NCI-H1092 treated with DMSO at 0.1 percent for 48 hours (cell line): Measurements from ENCODE around the gene IGFL4.
A peak's percentile ranks its signal among the peaks of the same experiment; 100 is the strongest.
"Not testable (repeated sequence)": the region's sequence is repeated elsewhere in the genome, so short reads cannot be mapped to it uniquely, and the experiment has no call there.

ENCODE experiments used
- DNase-seq: peaks from one replicate; lab custom pipeline; 2025; lab: John Stamatoyannopoulos, UW

The IGFL4 gene

DNA sequence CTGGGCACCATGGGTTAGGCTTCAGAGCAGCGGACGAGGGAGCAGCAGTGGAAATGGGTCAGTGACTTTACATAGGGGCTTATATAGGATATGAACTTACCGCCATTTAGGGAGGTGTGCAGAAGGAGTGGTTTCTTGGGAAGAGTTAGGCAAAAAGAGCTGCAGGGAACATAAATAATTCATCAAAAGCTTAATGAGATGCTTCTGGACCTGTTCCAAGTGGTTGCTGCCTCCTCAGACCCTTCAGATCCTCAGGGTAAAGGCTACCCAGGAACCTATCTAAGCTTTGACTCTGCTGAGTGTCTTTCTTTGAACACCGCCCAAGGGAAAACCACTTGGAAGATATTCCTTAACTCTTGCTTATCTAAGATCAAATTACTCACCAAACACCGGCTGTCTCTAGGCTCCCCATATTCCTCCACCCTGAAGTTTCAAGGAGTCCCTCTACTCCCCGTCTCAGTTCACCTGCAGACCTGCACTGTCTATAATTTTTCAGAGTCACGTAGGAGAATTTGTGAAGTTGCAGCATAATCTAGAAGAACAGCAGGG, at the start of gene IGFL4:
TSS of gene IGFL4 (minus strand) at position 51 of the 549 bp plus-strand sequence. CDS start at position 11, 40 bp downstream.
- no peak for DNase-seq

DNA sequence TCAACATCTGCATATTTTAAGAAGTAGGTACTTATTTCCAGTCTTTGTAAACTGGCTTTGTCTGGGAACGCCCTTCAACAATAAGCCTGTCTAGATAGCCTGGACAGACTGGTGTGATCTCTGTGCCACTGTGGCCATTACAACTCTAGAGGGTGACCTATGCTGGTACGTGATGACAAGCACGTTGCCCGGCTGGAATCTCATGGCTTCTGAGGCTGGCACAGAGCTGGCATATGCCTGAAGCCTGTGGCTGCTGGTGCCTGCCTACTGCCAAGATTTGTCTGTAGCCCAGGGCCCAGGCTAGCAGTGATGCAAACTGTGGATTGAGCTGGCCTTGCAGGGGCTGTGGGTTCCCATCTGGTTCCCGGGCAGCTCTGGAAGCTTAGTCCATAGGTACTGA, 49.6 kb upstream of the IGFL4 start:
- DNase-seq = no peak

DNA sequence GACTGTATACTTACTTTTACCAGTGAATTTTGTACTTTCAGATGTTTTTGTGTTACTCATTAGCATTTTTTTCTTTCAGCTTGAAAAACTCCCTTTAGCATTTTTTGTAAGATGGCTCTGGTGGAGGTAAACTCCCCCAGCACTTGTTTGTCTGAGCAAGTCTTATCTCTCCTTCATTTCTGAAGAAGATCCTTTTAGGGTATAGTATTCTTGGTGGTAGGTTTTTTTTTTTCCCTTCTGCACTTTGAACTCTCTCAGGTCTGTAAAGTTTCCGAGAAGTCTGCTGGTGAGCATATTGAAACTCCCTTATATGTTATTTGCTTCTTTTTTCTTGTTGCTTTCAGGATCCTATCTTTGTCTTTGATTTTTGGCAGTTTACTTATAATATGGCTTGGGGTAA, 48.6 kb upstream of the IGFL4 start:
- DNase-seq = no peak

DNA sequence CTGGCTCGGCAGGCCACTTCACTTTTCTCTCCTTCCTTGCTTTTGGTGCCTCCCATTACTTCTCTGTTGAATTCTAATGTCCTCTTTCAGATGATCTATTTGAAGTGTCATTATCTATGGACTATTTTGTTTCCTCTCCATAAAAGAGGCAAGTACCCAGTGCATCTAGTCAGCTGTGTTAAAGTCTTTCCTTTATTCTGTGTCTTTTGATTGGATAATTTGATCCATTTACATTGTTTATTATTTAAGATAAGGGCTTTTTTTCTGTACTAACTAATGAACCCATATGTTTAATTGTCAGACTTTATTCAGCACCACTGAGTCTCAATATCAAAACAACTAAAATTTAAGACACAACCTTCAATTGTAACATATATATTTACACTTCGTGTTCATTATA, 47.3 kb upstream of the IGFL4 start:
- DNase-seq = no peak

DNA sequence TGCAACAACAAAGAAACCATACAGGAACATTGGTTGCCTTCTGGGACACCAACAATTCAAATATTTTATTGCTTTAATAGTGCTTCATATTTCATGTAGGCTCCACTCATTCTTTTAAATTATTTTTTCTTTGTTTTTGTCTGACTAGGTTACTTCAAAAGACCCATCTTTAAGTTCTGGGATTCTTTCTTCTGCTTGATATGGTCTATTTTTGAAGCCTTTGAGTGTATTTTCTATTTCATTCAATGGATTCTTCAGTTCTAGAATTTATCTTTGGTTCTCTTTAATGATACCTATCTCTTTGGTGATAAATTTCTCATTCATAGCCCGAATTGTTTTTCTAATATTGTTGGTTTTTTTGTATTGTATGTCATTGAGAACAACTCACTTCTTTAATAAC, 45.1 kb upstream of the IGFL4 start:
- DNase-seq = no peak

DNA sequence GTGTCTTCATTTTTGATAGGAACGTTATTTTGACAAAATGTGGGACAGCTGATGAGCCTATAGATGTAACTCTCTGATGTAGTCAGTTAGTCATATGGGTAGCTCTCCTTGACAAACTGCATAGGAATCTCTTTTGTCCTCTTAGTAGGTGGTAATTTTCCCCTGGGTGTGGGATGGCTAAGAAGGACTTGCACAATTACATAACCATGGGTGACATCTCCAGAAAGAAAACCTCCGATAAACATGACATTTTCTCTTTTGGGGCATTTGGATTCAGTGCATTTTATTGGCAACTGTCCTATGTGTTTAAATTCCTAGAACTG, 41.9 kb upstream of the IGFL4 start:
- DNase-seq = no peak

DNA sequence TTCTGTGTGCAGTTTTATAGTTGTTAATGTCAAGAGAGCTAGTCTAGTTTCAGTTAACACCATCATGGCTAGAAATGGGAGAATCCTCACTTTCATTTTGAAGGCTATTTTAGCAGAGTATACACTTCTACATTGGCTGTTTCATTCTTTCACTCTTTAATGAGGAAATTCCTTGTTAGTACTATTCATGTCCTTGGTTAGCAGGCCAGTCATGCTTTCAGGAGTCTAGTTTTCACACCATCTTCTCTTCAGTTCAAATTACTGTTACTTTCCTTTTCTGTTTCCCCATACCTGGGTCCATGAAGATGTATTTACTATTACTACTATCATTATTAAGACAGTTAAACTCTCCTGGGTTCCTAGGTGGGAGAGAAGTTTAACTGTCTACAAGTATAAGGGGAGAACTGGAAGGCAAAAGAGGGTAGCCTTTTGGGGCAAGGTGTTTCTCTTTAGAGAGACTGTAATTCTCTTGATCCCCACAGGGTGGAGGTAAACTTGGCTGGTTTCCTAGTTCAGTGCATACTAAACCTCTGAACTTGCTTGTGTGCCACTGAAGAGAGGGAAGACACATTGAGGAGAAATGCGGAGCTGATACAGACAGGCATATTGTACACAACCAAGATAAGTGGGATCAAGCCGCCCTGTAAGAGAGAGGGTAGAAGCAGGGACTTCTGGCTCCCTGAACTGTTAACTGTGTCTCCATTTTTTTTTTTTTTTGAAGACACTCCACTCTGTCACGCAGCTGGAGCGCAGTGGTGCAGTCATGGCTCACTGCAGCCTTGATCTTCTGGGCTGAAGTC, 41.3 kb upstream of the IGFL4 start:
- peak; percentile 37 for DNase-seq

DNA sequence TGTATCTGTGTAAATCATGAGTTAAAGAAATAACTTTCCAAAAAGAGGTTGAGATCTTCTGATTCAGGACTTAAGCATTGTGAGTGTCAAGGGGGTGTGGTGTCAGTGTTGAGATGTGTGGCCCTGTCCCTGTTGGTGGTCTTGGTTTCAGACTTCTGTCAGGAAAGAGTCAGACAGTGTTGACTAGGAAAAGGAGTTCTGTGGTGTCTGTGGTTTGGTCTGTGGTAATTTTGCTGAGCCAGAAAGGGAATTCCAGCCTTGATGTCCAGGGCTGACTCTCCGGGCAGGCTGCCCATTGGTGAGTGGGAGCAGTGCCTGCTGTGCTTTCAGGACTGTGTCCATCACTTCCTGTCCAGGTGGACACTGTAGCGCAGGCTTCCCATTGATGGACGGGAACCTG, 39.8 kb upstream of the IGFL4 start:
- DNase-seq = no peak

DNA sequence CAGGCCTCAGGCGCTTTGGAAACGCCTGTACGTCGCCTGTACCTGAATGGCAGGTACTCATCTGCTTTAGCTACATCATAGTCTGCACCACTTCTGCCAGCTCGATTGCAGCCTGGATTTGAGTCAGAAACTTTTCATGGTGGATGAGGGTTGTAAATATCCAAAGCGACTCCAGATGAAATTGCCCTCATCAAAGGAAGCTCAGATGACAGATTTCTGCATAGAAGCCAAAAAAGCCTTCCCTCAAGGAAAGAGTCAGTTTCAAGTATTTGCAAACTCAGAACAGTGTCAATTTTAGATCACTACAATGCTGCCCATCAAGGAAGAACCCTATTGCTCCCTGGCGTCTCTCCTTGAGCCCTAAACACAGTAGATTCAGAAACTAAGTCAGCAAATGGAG, 38.8 kb upstream of the IGFL4 start:
- DNase-seq = no peak

DNA sequence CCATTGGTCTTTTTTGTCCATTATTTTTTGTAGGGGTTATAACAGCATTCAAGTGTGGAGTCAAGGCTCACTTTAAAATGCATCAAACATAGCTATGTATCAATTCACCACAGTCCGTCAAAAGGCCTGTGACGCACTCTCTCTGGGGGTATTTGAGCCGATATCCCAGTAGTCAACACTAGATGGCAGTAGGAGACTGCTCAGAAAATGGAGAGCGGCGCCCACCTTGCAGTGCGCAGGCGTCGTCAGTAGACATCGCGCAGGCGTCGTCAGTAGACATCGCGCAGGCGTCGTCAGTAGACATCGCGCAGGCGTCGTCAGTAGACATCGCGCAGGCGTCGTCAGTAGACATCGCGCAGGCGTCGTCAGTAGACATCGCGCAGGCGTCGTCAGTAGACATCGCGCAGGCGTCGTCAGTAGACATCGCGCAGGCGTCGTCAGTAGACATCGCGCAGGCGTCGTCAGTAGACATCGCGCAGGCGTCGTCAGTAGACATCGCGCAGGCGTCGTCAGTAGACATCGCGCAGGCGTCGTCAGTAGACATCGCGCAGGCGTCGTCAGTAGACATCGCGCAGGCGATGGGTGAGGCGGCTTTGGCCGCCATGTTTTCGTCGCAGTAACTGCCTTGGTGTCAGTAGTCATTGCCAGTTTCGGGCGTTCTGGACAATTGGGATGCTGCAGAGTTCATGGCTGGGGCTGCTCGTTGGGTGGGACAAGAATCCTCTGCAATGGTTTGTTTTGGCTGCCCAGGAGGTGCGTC, 38.0 kb upstream of the IGFL4 start:
- not testable (repeated sequence) for DNase-seq

DNA sequence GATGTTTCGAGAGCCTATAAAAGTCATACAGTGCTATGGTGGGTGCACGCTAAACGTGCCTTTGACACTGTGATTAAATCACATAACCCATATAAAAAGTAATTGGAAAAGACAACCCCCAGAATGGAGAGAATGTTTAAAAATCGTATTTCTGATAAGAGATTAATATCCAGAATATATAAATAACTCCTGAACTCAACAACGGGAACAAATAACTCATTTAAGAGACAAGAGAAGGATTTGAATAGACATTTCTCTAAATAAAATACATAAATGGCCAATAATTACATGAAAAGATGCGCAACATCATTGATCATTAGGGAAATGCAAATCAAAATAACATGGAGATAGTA, 37.0 kb upstream of the IGFL4 start:
- DNase-seq = no peak

DNA sequence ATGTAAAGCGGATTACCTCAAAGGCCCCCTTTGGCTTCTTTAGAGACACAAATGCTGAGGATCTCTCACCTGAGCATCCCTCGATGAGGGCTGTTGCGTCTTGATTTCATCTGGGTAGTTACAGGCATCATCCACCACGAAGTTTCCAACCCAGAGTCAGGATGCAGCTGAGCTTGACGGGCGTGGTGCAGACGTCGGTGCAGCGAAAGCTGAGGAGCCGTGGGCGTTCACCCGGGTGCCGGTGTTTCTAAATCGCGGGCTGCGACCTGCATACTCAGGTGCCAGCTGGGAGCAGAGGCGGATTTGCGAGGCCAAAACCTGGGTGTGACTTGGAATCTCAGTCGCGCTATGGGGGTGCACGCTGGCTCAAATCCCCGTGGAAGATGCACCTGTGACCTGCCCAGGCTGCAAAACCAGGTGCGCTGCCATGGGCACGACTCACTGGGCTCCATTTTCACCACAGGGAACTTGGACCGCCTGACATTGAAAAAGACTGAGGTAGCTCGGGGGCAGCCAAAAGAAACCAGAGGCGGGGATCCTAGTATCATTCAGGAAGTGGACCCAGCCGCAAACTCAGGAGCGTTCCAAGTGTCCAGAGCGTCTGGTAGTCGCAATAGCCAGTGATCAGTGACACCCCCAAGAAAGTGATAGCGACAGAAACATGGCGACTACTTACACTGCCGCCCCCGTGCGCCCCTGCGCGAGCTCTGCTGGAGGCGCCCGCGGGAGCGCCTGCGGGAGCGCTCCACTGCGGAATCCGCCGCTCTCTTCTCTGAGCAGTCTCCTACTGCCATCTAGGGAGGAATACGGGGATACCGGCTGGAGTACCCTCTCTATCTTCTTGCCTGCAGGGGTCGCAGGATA, 36.4 kb upstream of the IGFL4 start:
- peak; percentile 89 for DNase-seq

DNA sequence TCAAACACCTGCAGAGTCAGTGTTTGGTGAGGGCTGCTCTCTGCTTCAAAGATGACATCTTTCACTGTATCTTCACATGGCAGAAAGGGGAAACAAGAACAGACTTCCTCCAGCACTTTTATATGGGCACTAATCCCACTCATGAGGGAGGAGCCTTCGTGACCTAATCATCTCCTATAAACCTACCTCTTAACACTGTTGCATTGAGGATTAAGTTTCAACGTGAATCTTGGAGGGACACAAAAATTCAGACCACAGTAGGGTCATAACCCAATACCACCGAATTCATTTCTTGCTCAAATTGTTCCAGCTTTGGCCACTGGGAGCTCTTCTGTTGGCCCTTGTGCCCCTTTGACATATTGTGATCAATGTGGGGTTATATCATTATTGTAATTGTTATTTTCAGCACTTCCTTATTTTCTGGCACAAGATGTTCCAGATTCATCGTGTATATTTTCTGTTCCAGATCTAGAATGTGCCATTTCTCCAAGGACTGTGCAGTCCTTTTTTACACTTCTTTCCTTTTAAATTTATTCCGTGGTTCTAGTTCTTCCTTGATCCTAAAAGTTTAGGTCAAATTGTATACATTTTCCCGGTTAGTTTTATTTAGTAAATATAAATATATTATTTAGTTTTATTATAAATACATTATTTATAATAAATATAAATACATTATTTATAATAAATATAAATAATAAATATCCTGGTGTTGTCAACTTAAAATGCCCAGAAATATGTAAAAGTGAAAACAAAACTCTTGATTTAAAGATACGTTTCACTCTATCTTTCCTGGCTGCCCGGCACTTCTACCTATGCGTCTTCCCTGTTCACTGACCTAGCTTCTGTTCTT, 35.5 kb upstream of the IGFL4 start:
- no peak for DNase-seq

DNA sequence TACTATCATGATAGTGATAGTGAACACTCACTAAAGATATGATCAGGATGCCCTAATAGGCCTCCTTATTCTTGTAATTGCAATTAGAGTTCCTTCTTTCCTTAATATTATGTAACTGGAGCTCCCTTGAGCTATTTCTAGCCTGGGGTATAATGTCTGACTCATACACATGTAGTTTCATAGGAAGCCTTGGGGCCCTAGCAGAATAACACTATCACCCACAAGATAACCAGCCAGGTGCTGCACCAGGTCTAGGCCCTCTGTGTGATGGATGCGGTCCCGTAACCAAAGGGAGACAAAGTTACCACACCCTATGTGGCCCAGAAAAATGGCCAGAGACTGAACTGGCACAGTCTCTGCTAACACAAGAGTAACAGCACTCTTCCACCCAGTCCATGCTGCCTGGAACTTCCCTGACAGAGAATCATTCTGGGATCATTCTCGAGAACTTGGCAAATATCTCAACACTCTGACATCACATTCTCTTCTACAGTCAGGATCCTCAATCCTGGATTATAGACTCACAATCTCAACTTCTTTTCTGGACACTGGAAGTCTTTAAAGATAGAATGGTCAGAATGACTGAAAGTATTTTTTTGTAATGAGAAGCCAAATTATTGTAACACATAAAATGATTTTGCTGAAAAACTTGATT, 32.6 kb upstream of the IGFL4 start:
- DNase-seq = no peak

DNA sequence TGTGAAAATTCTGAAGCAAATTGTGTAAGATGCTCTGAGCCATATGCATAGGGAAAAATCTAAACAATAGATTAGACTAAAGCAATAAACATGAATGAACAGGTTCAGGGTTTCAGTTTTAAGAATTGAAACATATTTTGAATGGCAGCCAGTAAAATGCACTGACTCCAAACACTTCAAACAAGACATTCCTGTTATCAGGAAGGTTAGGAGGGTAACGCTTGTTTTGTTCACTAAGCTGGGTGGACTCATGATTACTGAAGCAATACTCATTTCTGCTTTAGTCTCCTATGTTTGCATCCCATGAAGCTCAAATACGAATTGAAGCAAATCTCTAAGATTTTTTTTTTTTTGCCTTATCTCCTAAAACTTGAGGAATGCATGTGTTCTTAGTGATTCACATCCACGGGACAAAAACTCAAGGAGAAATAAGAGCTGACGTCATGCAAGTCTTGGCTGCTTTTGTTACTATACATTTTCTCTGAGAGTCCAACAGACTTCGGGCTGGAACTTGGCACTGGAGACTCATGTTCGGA, 29.1 kb upstream of the IGFL4 start:
- no peak for DNase-seq

DNA sequence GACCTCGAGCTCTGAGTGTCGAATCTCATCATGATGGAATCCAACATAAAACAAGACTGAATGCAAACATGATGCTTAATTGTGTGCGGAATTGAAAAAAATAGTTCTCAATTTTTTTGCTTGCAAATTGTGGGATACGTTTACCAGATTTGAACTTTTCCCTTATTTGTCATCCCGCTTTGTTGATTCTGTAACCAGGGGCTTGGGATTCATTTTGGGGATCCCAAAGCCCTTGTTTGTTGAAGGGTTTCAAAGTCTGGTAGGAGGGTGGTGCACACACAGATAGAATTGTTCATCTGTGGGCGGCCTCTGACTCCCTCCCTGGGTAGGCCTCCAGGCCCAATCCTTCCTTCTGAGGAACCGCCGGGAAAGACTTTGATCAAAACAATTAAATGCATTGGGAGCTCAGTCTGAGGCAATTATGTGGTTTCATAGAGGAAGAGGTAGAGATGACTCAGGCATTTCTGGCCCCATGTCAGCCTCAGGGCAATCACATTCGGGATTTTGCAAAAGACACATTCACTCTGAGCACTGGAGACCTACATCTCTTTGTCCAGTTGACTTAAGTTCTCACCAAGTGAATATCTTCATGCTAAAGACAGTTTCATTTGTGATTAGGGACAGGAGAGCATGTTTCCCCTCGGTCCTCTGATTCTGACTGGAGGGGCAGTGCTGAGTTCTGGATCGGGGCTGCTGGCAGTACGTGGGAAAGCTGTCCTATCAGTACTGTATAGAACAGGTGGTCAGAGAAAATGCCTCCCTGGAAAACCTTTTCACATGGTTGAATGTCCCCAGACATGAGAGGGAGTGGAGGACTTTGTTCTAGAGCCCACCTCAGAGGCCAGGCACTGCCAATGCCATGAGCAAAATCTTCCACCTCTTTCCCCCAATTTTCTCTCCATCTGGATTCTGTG, 27.8 kb upstream of the IGFL4 start:
- DNase-seq = no peak

DNA sequence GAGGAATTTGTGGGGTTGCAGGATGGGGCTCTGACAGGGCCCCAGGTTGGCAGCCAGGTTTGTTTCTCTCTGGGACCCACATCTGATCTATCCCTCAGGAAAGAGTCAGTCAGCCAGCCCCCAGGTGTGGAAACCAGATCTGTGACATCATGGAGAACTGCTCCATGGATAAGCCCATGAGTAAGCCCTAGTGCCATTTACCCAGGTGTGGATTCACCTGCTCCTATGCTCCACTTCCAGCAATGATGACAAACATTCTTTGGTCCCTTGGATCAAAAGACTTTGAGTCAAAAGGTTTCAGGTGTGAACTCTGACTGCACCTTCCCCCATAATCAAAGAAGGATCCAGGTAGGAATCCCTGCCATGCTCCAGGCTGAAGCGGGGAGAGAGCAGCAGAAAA, 26.9 kb upstream of the IGFL4 start:
- DNase-seq = no peak

DNA sequence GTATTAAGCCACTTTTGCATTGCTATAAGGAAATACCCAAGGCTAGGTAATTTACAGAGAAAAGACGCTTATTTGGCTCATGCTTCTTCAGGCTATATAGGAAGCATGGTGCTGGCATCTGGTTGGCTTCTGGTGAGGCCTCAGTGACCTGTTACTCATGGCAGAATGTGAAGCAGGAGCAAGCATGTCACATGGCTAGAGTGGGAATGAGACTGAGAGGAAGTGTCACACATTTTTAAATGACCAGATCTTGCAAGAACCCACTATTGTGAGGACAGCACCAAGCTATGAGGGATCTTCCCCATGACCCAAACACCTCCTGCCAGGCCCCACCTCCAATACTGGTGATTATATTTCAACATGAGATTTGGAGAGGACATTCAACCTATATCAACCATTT, 25.7 kb upstream of the IGFL4 start:
- DNase-seq = no peak

DNA sequence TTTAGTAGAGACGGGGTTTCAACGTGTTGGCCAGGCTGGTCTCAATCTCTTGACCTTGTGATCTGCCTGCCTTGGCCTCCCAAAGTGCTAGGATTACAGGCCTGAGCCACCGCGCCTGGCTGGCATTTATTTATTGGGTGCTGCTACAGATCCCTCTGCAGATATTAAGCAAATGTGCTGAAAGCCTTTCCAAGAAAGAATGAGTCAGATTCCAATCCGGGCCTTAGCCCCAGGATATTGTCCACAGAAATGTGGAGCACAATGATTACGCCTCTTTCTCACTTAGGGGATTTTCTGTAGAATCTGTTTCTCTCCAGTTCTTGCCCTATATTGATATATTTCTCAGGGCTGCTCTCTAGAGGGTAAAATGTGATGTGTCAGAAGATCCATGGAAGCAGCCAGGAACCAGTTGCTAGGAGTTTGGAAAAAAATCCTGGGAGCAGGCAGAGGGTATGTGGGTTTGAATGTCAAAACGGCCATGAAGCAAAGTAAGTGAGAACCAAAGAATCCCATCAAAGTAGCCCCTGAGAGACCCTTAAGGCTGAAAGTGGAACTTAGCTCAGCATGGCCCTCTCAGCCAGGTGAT, 24.8 kb upstream of the IGFL4 start:
- no peak for DNase-seq
